Prostate gland (tissue), 2 donors: ENCODE data around the gene RNF167. TPM values are rescaled to one million over a fixed set of nuclear protein-coding genes. Genes with fewer than 3 reads are reported as not detected.

Experiments used
- DNase-seq: peaks from one replicate; pipeline ENCODE4 v3.0.0-alpha.2; 2019; ENCODE audit warnings: low spot score
- H3K27ac ChIP-seq, 2 donors: fragments of 200-600 bp; sonication (generic); 2 replicates each; pipeline ENCODE4 v1.5.1; 2017 to 2019
- H3K27me3 ChIP-seq: fragments of 200-600 bp; sonication (generic); replicated peaks from 2 replicates; pipeline ENCODE4 v1.5.1; 2019; ENCODE audit not compliant: insufficient read depth
- H3K36me3 ChIP-seq, 2 donors: fragments of 200-600 bp; sonication (generic); 1 replicate in 1 of 2; 2 replicates in 1 of 2; pipeline versions ENCODE4 v1.5.1 to v1.8.1; 2017 to 2019
- H3K4me1 ChIP-seq: fragments of 200-600 bp; sonication (generic); replicated peaks from 2 replicates; pipeline ENCODE4 v1.5.1; 2019
- H3K4me3 ChIP-seq, 2 donors: fragments of 200-600 bp; sonication (generic); 2 replicates each; pipeline ENCODE4 v1.5.1; 2017 to 2019
- H3K9me3 ChIP-seq: fragments of 200-600 bp; sonication (generic); 2 replicates; pipeline ENCODE4 v1.5.1; 2017
- CTCF ChIP-seq, 4 experiments: fragments of 200-600 bp in 2 of 4; fragments of 450-650 bp in 2 of 4; sonication (generic) in 2 of 4; IDR thresholded peaks; 1 replicate in 3 of 4; 2 replicates in 1 of 4; pipeline ENCODE4 v1.5.1; 2016 to 2019; ENCODE audit warnings: antibody characterized with exemption in 4 of 4, mild to moderate bottlenecking in 2 of 4, moderate library complexity in 2 of 4
- POLR2A ChIP-seq: fragments of 450-650 bp; IDR thresholded peaks from one replicate; pipeline ENCODE4 v1.6.1; 2016; ENCODE audit warnings: antibody characterized with exemption, mild to moderate bottlenecking
- POLR2AphosphoS5 ChIP-seq: sonication (generic); formaldehyde crosslinking; IDR thresholded peaks from one replicate; pipeline ENCODE4 v1.6.1; 2017; ENCODE audit warnings: antibody characterized with exemption
- WGBS: methylation state at CpG from one replicate; pipeline ENCODE4 v1.1.5; 2018; 5-methylcytosine and 5-hydroxymethylcytosine counted together
- intact Hi-C: fragments of 100-400 bp; cut with DNase I; formaldehyde crosslinking; loops from one replicate; pipeline ENCODE4 v1.14.2; 2022
- total RNA-seq, 2 donors: library from RNA; depleted of rRNA; stranded (reverse); fragments of >200 nt; gene quantifications; one replicate each; pipeline ENCODE4 v1.1.0, GENCODE V29; 2016

RNF167 gene
- total RNA-seq, 2 donors from 2014 or later, result 78.7 to 138 TPM

GRCh38 chr17:4969551-4970173 is 29.6 kb downstream of the RNF167 start:
- no peaks in the 10 kb centered on the region for H3K27me3 ChIP-seq
- DNase-seq, result no peak
- H3K4me3 ChIP-seq, result no peak overlapping the region
- WGBS, result 81% methylated on average over 16 of the region's 16 CpGs
- intact Hi-C loops, result no loop called here
- no peaks in the 10 kb centered on the region for H3K9me3 ChIP-seq
- peaks cover 4 to 8% of the 10 kb centered on the region in 2 donors for H3K36me3 ChIP-seq
- TF ChIP-seq POLR2AphosphoS5 (no peak), CTCF (IDR thresholded peaks at IDR 0.05) (no peak), POLR2A (no peak)
- H3K4me1 ChIP-seq, result peaks cover 12% of the 10 kb centered on the region
- H3K27ac ChIP-seq, result no peak overlapping the region

GRCh38 chr17:4970273-4970672 is 30.2 kb downstream of the RNF167 start:
- H3K27me3 ChIP-seq, result no peaks in the 10 kb centered on the region
- H3K36me3 ChIP-seq, result peaks cover 4 to 8% of the 10 kb centered on the region in 2 donors
- intact Hi-C loops, result no loop called here
- WGBS, result 90% methylated on average over 8 of the region's 8 CpGs
- no peaks in the 10 kb centered on the region for H3K9me3 ChIP-seq
- no peak overlapping the region for H3K27ac ChIP-seq
- TF ChIP-seq POLR2AphosphoS5 (no peak), POLR2A (no peak), CTCF (IDR thresholded peaks at IDR 0.05) (no peak)
- H3K4me3 ChIP-seq, result no peak overlapping the region
- no peak for DNase-seq
- H3K4me1 ChIP-seq, result peaks cover 12% of the 10 kb centered on the region

GRCh38 chr17:4971826-4972225 is 31.8 kb downstream of the RNF167 start:
- no peak for TF ChIP-seq POLR2AphosphoS5
- no peak for TF ChIP-seq CTCF (IDR thresholded peaks at IDR 0.05)
- TF ChIP-seq POLR2A, result no peak
- no peaks in the 10 kb centered on the region for H3K27me3 ChIP-seq
- no peak for DNase-seq
- peaks cover 4 to 8% of the 10 kb centered on the region in 2 donors for H3K36me3 ChIP-seq
- peaks cover 12% of the 10 kb centered on the region for H3K4me1 ChIP-seq
- intact Hi-C loops, result no loop called here
- H3K4me3 ChIP-seq, result no peak overlapping the region
- 93% methylated on average over 6 of the region's 6 CpGs for WGBS
- no peaks in the 10 kb centered on the region for H3K9me3 ChIP-seq
- H3K27ac ChIP-seq, result no peak overlapping the region

GRCh38 chr17:4972322-4972721 is 32.3 kb downstream of the RNF167 start:
- TF ChIP-seq POLR2A (no peak), POLR2AphosphoS5 (no peak), CTCF (IDR thresholded peaks at IDR 0.05) (no peak)
- WGBS, result 91% methylated on average over 12 of the region's 12 CpGs
- Histone ChIP-seq H3K36me3 (peaks cover 8% of the 10 kb centered on the region in 2 donors), H3K4me1 (peaks cover 12% of the 10 kb centered on the region), H3K4me3 (no peak overlapping the region), H3K9me3 (no peaks in the 10 kb centered on the region), H3K27me3 (no peaks in the 10 kb centered on the region), H3K27ac (no peak overlapping the region)
- no peak for DNase-seq
- intact Hi-C loops, result no loop called here

- Histone ChIP-seq H3K9me3 (no peaks in the 10 kb centered on the region), H3K36me3 (peaks cover 8 to 12% of the 10 kb centered on the region in 2 donors), H3K4me1 (peaks cover 12% of the 10 kb centered on the region), H3K27ac (no peak overlapping the region), H3K4me3 (no peak overlapping the region), H3K27me3 (no peaks in the 10 kb centered on the region)
- no peak for DNase-seq
- intact Hi-C loops, result no loop called here
- 72% methylated on average over 12 of the region's 12 CpGs for WGBS
- TF ChIP-seq POLR2AphosphoS5 (no peak), CTCF (IDR thresholded peaks at IDR 0.05) (no peak), POLR2A (no peak)
Observed at GRCh38 chr17:4972752-4973151, 32.7 kb downstream of the RNF167 start.
